AG04450 (cell line): ENCODE results near the gene FREM1. TPM values are rescaled to one million over a fixed set of nuclear protein-coding genes. Genes with fewer than 3 reads are reported as not detected.

Source experiments
- CTCF ChIA-PET: fragments of 300-600, 350-600 bp; formaldehyde crosslinking; extraction: SDS; loops from one replicate; lab custom pipeline; 2022; ENCODE audit warnings: antibody characterized with exemption, inconsistent platforms; lab: Charles Lee
- POLR2A ChIA-PET: fragments of 350-600 bp; formaldehyde crosslinking; extraction: SDS; loops from one replicate; lab custom pipeline; 2021; ENCODE audit warnings: antibody characterized with exemption, inconsistent platforms; lab: Yijun Ruan, JAX
- DNase-seq: peaks from one replicate; pipeline ENCODE4 v3.0.0-alpha.2; 2011; ENCODE audit warnings: low read depth, low spot score
- H3K27ac ChIP-seq: one replicate; pipeline ENCODE4 v1.5.1; 2012; ENCODE audit warnings: low read depth, low read length, control low read depth
- H3K27me3 ChIP-seq: one replicate; pipeline ENCODE4 v1.6.0; 2012; ENCODE audit warnings: low read length; ENCODE audit not compliant: control insufficient read depth, insufficient read depth
- H3K4me3 ChIP-seq: 2 replicates; pipeline ENCODE4 v1.5.1; 2011; ENCODE audit warnings: mild to moderate bottlenecking, low read depth, low read length, control low read depth
- H3K9me3 ChIP-seq: 2 replicates; pipeline ENCODE4 v1.5.1; 2012; ENCODE audit warnings: low read length; ENCODE audit not compliant: control insufficient read depth, insufficient read depth
- CTCF ChIP-seq: IDR thresholded peaks from 2 replicates; pipeline ENCODE4 v1.5.1; 2011; ENCODE audit warnings: low read depth, low read length, control low read depth, inconsistent platforms
- polyA plus RNA-seq: library from polyadenylated mRNA; depleted of rRNA; stranded (reverse); fragments of >200 nt; gene quantifications from 2 replicates; pipeline ENCODE4 v1.2.3, GENCODE V29; 2011

The FREM1 gene
- polyA plus RNA-seq, 1 experiment: not detected

- POLR2A ChIA-PET: no interaction called here
- no peak overlapping the region for H3K27ac ChIP-seq
- no peak for DNase-seq
- TF ChIP-seq CTCF: no peak
- H3K9me3 ChIP-seq: no peaks in the 10 kb centered on the region
- H3K27me3 ChIP-seq: peaks cover 2% of the 10 kb centered on the region
- H3K4me3 ChIP-seq: no peak overlapping the region
- CTCF ChIA-PET: no interaction called here
Measured at GRCh38 chr9:14911046-14911445, 818 bp upstream of the FREM1 start.

- no peak for DNase-seq
- Histone ChIP-seq H3K9me3 (no peaks in the 10 kb centered on the region), H3K27ac (no peak overlapping the region), H3K27me3 (peaks cover 2% of the 10 kb centered on the region), H3K4me3 (no peak overlapping the region)
- TF ChIP-seq CTCF: no peak
- CTCF ChIA-PET: no interaction called here
- POLR2A ChIA-PET: no interaction called here
Measured at GRCh38 chr9:14909601-14909960, 647 bp downstream of the FREM1 start.

DNA sequence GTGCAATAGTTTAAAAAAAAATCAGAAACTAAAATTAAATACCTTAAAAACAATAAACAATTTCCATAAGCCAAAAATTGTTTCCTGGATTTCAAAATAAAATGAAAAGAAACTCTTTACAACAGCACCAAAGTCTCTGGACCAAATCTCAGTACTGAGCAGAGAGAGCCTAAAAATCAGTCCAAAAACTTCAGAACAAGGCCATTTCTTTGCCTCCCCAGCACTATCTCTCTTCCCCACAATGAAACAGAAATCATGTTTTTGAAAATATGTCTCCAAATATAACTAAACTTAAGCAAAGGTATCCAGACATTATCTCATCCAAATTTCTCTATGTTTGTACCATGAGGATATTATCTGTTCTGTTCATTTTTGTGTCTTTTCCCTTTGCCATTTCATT, 1.0 kb downstream of the FREM1 start:
- POLR2A ChIA-PET: no interaction called here
- no peak for DNase-seq
- CTCF ChIA-PET: no interaction called here
- Histone ChIP-seq H3K27me3 (peaks cover 2% of the 10 kb centered on the region), H3K9me3 (no peaks in the 10 kb centered on the region), H3K27ac (no peak overlapping the region), H3K4me3 (no peak overlapping the region)
- no peak for TF ChIP-seq CTCF

- ChIA-PET POLR2A (no interaction called here), CTCF (no interaction called here)
Measured at GRCh38 chr9:14908295-14909180, 1.7 kb downstream of the FREM1 start.

More at GRCh38 chr9:14908295-14909180, 1.7 kb downstream of the FREM1 start:
- no peak for TF ChIP-seq CTCF
- no peak overlapping the region for H3K4me3 ChIP-seq
- H3K27me3 ChIP-seq: peaks cover 2% of the 10 kb centered on the region
- DNase-seq: no peak
- no peaks in the 10 kb centered on the region for H3K9me3 ChIP-seq
- no peak overlapping the region for H3K27ac ChIP-seq
